PC-3 (cell line): ENCODE data around the gene GLRX.

Source experiments
- CTCF ChIP-seq: fragments of 300-600 bp; sonication (generic); conservative IDR thresholded peaks from 2 replicates; pipeline ENCODE4 v1.5.1; 2017; ENCODE audit warnings: antibody characterized with exemption, low read depth, mild to moderate bottlenecking, low read length
- EZH2 ChIP-seq: fragments of 300-600 bp; sonication (generic); IDR thresholded peaks from one replicate; pipeline ENCODE4 v1.6.1; 2017; ENCODE audit warnings: antibody characterized with exemption, mild to moderate bottlenecking, low read length; ENCODE audit not compliant: unreplicated experiment
- EZH2phosphoT487 ChIP-seq: fragments of 300-600 bp; sonication (generic); IDR thresholded peaks from 2 replicates; pipeline ENCODE4 v1.6.1; 2018; ENCODE audit warnings: mild to moderate bottlenecking, antibody characterized with exemption, low read length, borderline replicate concordance

- TF ChIP-seq CTCF (no peak), EZH2 (no peak), EZH2phosphoT487 (no peak)
These were observed 6.2 kb downstream of the GLRX start for GRCh38 chr5:95816341-95816740.
